ENCODE measurements around the gene SFTPD.

The SFTPD gene

DNA sequence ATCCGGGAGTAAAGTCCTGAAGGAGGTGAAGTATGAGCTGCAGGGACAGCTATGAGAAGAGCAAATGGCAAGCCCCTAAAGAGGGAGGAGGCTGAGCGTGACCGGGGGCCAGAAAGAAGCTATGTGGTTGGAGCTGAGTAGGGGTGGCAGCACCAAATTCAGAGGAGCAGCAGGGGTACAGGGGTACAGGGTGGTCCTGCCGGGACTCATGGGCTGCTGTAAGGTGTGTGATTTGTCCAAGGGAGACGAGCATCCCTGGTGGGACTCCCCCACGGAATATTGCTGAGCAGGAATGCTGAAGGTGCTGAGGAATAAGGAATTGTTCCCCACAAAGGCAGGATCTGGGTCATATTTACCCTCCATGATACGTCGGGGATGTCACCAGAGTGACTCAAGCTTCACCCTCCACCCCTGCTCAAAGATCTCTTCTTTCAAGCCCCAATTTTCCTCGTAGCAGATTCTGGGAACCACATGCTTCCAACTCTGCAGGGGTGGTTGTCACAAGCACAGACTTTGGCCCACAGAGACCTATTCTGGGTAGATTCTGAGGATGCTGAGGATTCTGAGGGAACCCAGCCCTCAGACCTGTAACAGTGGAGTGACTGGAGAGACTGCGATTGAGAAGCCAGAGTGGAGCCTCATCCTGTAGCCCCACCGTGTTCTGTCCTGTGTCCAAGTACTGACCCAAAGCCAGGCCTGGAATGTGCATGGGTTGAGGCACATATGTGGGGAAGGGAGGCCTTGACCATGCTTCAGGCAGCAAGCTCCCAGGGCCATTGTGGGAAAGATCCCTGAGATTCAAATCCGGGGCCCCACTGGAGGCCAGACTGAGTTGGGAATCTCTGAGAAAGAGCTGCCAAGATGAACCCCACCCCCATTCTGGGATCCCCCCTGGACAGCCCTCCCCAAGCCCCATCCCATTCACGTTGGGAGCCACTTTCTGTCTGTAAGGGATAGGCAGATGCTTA is 4.2 kb downstream of the SFTPD start:
- no peak for DNase-seq

DNA sequence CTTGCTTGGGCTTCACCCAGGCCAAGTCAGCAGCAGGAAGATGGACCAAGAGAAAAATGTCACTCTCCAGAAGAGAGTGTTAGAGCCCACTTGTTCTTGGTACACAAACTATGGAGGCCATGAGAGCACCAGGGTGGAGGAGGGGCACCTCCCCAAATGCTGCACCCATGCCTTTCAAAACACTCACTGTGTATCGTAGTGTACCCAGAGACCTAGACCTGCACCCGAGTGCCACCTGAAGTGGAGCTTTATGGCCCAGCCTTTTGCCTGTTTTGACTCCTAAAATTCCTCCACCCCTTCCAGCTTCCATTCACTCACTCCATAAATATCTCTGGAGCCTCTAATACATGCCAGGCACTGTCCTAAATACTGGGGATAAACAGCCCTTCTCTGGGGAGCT is 5.0 kb downstream of the SFTPD start:
- DNase-seq: no peak

DNA sequence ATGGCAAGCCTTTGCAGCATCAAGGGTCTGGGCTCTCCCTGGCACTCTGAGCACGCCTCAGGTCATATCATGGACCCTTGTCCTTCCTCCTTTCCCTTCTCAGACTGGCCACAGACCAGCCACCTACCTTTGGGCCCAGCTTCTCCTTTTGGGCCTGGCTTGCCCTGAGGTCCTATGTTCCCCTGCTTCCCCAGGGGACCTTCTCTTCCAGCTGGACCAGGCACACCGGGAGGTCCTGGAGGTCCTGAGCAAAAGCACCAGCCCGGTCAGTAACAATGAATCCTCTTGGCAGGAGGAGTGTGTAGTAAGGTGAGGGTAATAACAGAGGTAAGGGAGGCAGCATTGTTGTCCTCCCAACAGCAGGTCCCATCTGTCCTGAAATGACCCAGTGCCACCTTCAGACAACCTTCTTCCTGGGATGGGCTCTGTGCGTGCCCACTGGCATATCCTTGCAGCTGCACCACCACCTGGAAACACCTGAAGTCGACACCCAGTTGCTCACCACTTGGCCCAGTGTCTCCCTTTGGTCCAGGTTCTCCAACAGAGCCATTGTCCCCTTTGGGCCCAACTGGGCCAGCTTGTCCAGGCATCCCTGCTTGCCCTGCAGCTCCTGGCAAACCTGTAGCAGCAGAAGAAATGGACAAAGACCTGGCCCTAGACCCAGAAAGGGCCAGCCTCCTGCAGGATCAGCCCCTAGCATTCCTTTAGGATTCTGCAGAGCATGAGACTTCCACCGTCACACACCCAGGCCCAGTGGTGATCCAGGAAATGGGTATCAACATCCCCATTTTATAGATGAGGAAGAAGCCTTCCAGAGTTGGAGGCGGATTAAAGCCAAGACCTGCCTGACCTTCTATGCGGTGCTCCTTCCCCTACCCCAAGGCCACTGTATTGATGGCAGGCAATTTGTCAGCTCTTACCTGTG is 6.4 kb downstream of the SFTPD start:
- DNase-seq: no peak

DNA sequence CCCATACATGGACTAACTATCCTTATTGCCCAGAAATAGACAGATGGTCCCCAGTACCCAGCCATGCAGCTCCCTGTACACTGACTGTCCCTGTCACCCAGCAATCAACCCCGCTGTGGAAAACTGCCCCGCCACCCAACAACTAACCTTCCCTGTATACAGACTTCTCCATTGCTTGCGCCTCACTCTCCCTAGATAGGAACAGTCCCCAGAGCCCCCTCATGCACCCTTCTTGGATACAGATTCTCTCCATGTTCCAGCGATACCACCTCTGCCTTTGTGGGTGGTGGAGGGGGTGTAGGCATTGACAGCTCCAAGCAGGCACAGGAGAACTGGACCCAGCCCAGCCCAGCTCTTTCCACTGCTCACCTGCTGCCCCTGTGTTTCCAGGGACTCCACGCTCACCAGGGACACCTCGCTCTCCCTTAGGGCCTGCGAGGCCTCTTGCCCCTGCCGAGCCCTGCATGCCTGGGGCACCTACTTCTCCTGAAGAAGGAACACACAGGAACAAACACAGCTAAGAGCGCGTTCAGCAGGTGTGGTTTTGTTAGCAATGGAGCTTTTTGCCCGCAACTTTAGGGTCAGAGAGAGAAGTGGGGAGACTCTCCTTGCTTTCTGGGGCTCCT is 7.2 kb downstream of the SFTPD start:
- DNase-seq: no peak

DNA sequence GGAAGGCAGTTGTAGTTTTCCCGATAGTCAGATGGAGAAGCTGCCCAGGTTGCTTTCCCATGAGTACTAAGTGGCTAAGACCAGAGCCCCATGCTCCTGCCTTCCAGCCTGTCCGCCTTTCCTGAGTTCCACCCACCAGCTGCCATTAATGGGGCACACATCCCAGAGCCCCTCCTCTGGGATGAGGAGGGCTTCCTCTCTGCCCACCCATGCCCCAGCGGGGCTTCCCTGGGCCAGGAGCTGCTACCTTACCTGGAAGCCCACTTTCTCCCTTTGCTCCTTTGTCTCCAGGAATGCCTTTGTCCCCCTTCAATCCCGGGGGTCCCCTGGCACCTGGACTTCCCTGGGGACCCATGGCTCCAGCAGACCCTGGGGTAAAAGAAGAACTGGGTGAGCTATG is 7.8 kb downstream of the SFTPD start:
- no peak for DNase-seq

DNA sequence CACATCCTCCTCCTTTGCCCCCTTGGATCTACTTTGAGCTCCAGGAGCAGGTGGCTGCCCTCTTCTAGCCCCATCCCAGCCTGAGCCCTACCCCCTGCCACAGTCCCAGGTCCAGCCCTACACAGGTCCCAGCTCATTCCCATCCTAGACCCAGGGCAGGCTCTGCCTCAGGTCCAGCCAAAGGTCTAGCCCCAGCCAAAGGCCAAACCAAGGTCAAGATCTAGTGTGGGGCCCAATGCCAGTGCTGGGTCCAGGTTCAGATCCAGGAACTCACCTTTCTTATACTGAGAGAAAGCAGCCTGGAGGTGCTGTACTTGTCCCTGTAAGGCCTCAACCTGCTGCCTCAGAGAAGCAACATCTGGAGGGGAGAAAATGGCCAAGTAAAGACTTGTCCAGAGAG is 8.5 kb downstream of the SFTPD start:
- DNase-seq: no peak

DNA sequence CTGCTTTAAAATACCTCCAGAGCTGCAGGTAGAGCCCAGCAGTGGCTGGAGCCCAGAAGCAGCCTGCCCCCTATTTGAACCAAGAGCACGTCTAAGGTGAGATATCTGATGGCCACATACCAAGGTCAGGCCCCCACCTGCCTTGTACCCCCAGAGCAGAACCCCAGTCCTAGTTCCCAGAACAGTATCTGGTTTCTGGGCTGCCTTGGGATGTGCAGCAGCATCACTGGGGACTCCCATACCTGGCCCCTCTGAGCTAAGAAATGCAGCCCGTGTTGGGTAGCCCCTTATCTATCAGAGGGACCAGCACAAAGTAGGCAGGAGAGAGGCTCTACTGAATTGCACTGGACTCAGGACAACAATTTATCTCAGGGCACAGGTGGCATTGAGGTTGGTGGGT is 8.9 kb downstream of the SFTPD start:
- no peak for DNase-seq

DNA sequence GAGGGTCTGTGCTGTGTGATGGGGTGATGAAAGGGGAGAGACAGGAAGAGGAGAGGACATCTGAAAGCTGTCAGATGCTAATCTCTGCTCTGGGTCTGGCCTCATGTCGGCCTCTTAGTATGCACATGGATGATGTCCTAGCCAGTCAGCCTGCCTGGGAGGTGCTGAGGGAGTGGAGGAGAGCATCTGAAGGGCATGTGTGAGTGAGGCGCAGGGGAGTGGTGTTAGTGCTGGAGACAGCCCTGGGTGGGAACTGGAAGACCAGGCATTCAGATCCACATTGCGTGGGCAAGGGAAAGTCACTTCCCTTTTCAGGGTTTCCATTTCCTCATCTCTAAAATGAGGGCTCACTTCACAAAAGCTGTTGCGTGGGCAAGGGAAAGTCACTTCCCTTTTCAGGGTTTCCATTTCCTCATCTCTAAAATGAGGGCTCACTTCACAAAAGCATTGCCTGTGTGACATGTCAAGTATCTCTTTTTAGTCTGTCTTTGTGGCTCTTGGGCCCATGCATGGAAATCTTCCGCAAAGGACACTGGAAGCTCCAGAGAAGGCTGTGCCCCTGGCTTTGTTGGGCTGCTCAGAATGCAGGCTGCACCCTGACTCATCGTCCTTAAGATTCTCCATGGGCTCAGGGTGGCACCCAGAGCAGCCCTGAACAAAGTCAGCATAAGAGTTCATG is 10.0 kb downstream of the SFTPD start:
- DNase-seq: no peak

DNA sequence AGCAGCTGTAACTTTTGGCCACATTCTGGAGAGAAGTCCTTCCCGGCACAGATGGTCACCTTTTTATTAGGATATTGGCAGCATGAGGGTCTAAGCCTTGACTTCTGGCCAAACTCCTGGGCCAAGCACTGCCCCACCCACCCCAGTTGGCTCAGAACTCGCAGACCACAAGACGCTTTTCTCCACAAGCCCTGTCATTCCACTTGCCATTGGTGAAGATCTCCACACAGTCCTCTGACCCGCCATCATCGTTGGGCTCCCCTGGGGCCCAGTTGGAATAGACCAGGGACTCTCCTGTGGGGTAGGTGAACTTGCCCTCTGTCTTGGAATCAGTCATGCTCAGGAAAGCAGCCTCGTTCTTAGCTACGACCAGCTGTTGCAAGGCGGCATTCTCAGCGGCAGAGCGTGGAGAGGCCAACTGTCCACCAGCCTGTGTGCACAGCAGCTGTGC is 11.2 kb downstream of the SFTPD start:
- peak; percentile 69 for DNase-seq

DNA sequence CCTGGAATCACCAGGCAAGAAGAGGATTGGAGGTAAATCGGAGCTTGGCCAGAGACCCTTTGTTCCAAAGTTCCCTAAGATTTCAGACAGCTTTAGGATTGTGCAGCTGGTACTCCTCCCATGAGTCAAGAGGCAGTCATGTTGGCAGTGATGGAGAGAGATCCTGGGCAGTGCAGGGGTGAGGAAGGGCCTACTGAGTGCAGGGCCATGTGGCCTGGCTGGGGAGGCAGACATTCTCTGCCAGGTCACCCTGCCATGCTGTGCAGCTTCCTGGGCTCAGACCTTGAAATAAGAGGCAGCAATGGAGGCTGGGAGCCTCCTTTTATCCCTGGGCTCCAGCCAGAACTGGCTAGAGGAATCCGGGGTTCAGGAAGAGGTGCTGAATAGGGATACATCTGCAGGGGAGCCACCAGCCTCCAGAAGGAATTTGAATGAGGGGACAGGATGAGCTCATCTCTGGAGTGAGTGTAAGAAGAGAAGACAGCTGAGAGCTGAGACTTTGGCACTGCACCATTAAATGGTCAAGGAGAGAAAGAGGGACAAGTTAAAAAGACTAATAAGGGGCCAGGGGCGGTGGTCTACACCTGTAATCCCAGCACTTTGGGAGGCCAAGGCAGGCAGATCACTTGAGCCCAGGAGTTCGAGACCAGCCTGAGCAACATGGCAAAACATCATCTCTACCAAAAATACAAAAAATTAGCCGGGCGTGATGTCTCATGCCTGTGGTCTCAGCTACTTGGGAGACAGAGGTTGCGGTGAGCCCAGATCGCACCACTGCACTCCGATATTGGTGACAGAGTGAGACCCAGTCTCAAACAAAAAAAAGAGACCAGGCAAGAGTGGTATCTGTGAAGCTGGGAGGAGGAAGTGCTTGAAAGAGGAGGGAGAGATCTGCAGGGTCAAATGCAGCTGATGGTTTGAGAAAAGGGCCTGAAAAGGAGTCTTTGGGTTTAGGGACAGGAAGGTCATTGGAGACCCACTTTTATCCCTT is 12.0 kb downstream of the SFTPD start:
- DNase-seq: no peak

DNA sequence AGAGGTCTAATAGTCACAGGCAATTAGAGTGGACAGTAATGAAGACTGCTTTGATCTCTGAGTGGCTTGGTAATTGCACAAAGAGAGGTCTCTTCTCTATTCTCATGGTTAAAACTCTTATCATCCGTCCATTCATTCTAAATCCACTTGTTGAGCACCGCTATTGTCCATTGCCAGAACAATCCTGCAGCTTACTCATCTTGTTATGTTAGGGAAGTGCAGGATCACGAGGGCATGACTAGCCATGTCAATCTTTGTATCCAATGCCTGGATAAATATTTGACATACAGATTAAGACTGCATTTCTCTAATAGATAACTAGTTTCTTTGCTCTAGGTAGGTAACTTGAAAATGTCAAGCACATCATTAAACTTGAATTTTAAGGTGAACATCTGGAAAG is 14.9 kb downstream of the SFTPD start:
- no peak for DNase-seq

DNA sequence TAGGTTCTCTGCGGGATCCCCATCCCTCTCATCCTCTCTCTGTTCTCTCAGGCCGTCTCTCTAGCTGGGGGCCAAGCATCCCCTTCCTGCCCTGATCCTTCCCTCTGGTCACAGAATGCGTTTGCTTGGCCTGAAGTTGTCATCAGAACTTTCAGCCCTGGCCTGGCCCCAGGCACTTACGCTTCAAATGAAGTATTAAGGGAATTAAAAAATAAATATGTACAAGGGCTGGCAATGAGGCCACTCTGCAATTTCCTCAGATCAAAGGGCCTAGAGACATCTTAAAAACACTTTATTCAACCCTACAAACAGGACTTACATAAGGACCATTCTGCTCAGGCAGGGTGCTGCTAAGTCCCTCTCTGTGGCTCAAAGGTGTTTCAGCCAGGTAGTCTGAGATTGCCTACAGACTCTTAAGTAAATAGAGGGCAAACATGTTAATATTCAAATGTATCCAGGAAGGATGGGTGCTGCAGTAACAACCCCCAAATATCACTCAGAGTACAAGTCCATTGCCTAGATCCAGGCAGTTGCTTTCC is 16.0 kb downstream of the SFTPD start:
- DNase-seq: no peak

DNA sequence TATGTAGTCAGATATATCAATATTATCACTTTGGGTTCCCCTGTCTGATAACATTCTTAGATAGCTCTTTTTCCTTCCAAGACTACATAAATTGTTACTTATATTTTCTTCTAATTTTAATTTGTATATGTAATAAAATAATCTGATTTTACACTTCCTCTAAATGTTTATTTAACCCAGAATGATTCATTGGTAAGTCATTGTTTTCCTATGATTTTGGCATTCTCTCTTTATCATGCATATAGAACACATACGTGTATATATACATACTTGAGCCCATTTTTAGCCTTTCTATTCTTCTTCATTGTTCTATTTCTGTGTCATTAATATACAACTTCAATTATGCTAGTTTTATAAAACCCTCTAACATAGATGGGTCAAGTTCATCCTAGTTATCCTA is 16.6 kb downstream of the SFTPD start:
- no peak for DNase-seq

DNA sequence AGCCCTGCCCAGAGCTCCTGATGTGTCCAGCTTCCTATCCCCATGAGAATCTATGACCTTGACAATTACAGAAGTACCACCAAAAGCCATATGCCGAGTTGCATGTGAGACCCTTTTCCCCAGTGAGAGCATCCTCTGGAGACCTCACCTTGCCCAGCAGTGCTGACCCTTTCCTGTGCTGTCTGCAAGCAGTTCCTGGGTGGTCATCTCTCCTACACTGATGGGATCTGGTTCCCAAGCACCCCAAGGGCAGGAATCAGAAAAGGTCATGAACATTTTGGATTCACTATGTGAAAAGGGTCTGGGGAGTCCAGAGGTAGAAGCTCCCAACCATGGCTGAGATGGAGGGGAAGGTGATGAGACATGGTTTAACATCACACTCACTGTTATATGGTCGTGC is 18.2 kb downstream of the SFTPD start:
- DNase-seq: no peak

DNA sequence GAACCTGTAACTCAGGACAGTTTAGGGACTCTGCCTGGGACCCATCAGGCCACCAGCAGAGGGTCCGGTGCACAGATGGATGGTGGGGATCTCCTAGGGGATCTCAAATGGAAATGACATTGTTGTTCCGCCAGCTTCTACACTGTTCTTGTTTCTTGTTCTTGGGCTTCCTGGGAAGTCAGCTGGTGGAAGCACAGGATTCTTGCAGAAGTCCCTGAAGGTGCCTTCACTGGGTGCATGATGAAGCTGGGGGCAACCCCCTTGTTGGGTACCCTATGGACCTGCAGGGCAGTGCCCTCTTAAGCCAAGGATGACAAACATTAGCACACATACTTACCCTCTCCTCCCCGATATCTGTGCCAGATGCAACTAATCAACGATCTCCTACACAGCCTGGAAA is 18.6 kb downstream of the SFTPD start:
- no peak for DNase-seq

DNA sequence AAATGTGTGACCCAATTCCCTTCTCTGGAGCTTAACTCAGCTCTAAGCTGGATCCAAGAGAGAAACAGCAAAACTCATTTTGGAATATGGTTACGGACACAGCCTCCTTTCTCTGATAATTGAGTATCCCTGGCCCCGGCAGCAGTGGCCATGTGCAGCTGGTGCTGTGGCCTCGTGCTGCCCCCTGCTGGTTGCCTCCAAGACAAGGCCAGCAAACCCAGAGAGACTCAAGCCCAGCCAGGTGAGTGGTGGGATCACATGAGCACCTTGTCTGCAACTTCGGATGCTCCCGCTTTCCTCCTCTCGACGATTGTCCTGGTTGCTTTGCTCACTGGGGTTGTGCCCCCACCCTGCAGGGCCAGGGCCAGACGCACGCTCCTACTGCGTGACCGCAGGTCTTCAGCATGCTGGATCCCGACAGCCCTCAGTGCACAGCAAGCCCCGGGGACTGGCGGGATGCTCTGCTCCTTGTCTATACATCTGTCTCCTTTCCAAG is 19.4 kb downstream of the SFTPD start:
- peak; percentile 86 for DNase-seq

DNA sequence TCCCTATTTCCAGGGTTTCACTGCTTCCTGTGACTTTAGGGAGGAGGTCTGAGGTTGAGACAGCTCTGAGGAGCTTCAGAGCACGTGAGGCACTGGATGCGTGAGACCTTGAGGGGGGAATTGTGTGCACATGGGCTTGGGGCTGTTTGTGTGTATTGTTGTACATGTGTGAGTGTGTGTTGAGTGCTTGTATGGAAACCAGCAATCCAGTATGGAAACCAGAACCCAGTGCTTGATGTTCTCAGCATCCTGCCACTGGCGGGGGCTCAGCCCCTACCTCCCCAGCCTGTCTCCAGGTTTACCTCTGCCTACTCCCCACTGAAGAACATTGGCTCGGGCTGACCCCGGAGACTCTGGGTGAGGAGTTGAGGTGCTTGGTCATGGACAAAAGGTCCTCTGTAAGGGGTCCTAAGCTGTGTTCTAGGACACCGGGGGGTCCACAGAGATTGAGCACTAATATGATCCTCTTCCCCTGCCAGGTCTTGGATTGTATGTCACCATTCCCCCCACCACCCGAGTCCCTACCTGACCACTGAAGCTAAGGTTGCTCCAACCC is 20.8 kb downstream of the SFTPD start:
- DNase-seq: no peak

DNA sequence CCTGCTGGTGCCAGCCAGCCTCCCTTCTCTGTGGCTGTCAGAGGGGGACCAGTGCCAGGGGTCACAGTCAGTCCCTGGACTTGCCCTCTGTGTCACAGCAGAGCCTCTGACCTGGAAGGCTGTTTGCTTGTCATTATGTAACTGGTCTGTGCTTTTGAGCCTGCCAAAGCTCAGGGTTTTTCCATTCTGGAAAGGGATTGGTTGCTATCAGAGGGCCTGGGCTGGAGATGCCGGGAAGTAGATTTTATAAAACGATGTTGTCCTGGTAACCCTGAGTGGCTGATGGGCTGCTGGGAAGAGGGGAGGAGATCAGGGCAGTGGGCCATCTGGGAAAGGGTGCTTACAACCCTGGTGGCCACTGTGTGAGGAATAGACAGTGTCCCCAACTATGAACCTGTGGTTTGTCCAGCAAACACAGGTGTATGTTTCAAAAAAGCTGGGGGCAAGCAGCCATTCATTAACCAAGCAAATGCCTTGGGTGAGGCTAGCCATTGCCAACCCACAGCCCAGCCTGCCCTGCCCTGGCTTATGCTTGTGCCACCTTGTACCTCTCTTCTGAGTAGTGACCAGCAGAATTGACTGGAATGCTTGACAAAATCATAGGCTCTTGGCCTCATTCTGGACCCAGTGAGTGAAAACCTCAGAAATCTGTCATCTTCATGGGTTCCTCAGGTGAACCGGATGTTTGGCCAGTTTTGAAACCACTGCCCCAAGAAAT is 21.6 kb downstream of the SFTPD start:
- DNase-seq: no peak

DNA sequence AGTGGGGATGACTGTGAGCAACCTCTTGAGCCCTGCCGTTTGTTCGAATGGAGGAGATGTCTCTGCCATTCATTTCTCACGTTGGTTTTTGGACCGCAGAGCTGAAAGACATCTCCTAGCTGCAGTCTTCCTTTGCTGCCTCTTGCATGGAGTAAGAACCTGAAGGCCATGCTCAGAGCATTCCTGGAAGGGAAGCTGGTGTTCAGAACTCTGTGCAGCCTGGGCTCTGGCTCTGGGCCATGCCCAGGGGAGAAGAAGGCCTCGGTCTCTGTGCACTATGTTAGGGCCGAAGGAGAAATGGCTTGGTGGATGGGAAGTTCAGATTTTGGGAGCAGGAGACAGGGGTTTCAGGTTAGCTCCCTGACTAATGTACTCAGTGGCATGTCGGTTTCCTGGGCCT is 22.9 kb downstream of the SFTPD start:
- no peak for DNase-seq

DNA sequence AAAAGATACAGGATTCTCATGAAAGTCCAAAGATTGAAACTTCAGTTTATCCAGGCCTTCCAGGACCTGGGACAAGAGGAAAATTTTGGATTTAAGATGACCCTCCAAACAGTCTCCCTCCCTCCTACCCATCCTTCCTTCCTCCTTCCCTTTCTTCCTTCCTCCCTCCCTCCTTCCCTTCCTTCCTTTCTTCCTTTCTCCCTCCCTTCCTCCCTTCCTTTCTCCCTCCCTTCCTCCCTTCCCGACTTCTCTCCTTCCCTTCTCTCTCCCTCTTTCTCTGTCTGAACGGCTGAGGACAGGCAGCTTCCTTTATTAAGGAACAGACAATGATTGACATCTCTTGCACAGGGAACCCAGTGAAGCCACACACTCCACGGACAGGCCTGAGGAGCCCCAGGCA is 23.3 kb downstream of the SFTPD start:
- no peak for DNase-seq

Data from right hindlimb (tissue), 1 donor.